ENCODE results near the gene OGFR.

The OGFR gene

GRCh38 chr20:62804627-62805154 lies at the start of gene OGFR:
Gene OGFR (plus strand): TSS chr20:62804835. CDS start chr20:62804860, 25 bp downstream.
- peak; percentile 72 for DNase-seq

- no peak for DNase-seq
Measured at GRCh38 chr20:62754991-62755356, 49.7 kb upstream of the OGFR start.

- DNase-seq, result no peak
Measured at GRCh38 chr20:62755817-62756724, 48.6 kb upstream of the OGFR start.

- DNase-seq, result no peak
Measured at GRCh38 chr20:62758226-62758912, 46.3 kb upstream of the OGFR start.

- DNase-seq, result no peak
Measured at GRCh38 chr20:62759981-62760431, 44.6 kb upstream of the OGFR start.

- DNase-seq, result no peak
Measured at GRCh38 chr20:62760471-62760855, 44.2 kb upstream of the OGFR start.

- no peak for DNase-seq
Measured at GRCh38 chr20:62760856-62761758, 43.5 kb upstream of the OGFR start.

- no peak for DNase-seq
Measured at GRCh38 chr20:62761759-62762131, 42.9 kb upstream of the OGFR start.

GRCh38 chr20:62762376-62762775 lies 42.3 kb upstream of the OGFR start:
- no peak for DNase-seq

GRCh38 chr20:62762801-62763368 lies 41.8 kb upstream of the OGFR start:
- no peak for DNase-seq

- DNase-seq, result no peak
Measured at GRCh38 chr20:62763404-62763803, 41.2 kb upstream of the OGFR start.

GRCh38 chr20:62764156-62764935 lies 40.3 kb upstream of the OGFR start:
- DNase-seq, result no peak

GRCh38 chr20:62765021-62765420 lies 39.6 kb upstream of the OGFR start:
- no peak for DNase-seq

- no peak for DNase-seq
Measured at GRCh38 chr20:62765432-62766070, 39.1 kb upstream of the OGFR start.

- no peak for DNase-seq
Measured at GRCh38 chr20:62766071-62766450, 38.6 kb upstream of the OGFR start.

GRCh38 chr20:62766716-62767115 lies 37.9 kb upstream of the OGFR start:
- DNase-seq, result no peak

- DNase-seq, result no peak
Measured at GRCh38 chr20:62768234-62768546, 36.4 kb upstream of the OGFR start.

- no peak for DNase-seq
Measured at GRCh38 chr20:62768551-62769287, 35.9 kb upstream of the OGFR start.

GRCh38 chr20:62769346-62770071 lies 35.1 kb upstream of the OGFR start:
- DNase-seq, result no peak
